Measurements from ENCODE around the gene NEU2. TPM values are rescaled to one million over a fixed set of nuclear protein-coding genes. Genes with fewer than 3 reads are reported as not detected.

NEU2 gene
- total RNA-seq, 5 donors from 2014 or later (not counting 1 experiment from before 2014, with no cell fraction given): not detected

DNA sequence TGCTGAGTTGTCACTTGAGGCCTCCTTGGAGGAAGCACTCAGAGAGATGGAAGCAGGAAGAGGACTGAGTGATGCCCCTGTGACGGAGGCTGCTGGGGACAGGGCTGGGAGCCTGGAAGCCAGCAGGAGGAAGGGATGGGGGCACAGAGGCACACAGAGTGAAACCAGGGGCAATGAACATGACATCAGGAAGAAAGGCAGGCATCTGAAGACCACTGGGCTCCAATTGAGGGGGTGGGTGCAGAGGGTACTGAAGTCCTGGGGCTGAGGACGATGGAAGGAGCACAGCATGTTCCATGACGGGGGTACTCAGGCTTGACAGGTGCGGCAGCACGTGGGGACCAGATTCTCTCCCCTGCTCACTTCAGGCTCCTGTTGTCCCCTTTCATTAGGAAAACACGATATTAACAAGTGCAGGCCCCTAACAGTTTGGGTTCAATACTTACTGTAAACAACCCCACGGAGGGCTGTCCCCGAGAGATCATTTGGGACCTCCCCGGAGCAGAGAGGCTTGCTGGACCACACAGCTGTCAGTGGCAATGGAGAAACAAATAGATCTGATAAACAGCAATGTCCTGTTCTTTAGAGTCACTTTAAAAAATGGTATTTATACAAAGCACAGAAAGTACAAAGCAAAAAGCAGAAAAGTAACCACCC, 36.4 kb downstream of the NEU2 start:
- DNase-seq (no peak), ATAC-seq (replicated peaks in 1 of 4) (no peak)
- no peaks in the 10 kb centered on the region for H3K27me3 ChIP-seq (replicated peaks in 1 of 2; ENCODE audit: control insufficient read depth in 2 of 2, extremely low read depth in 1 of 2, insufficient read depth in 2 of 2, low read length in 1 of 2)
- H3K27ac Mint-ChIP-seq: peak overlapping the region; percentile 81 to 82
- 100% methylated on average over 2 of the region's 9 CpGs for WGBS (ENCODE audit: insufficient coverage)
- peak overlapping the region; percentile 1 for H3K27ac ChIP-seq (ENCODE audit: low read length)
- peaks cover 10 to 67% of the 10 kb centered on the region in 2 experiments for H3K4me1 ChIP-seq (ENCODE audit: control insufficient read depth in 1 of 2, extremely low read depth in 1 of 2, insufficient read depth in 2 of 2, low read length in 2 of 2)
- no peak overlapping the region for H3K4me3 ChIP-seq (ENCODE audit: control insufficient read depth in 1 of 2, extremely low read depth in 1 of 2, low read length in 1 of 2)
- H3K27me3 Mint-ChIP-seq: no peaks in the 10 kb centered on the region
- peaks cover 11 to 47% of the 10 kb centered on the region in 2 donors for H3K36me3 ChIP-seq (ENCODE audit: control insufficient read depth in 2 of 2, extremely low read depth in 1 of 2, insufficient read depth in 1 of 2, low read length in 1 of 2)
- no peaks in the 10 kb centered on the region for H3K9me3 ChIP-seq
- ChIA-PET CTCF (no interaction called here), POLR2A (no interaction called here)
- peaks cover 34% of the 10 kb centered on the region for H3K36me3 Mint-ChIP-seq
- H3K4me3 Mint-ChIP-seq: peak overlapping the region in 2 of 3 donors; percentile 21 to 49
- peaks cover 70 to 77% (median 77%) of the 10 kb centered on the region in 3 donors for H3K4me1 Mint-ChIP-seq
- H3K9me3 Mint-ChIP-seq: peaks cover 3 to 5% (median 4%) of the 10 kb centered on the region in 3 donors

DNA sequence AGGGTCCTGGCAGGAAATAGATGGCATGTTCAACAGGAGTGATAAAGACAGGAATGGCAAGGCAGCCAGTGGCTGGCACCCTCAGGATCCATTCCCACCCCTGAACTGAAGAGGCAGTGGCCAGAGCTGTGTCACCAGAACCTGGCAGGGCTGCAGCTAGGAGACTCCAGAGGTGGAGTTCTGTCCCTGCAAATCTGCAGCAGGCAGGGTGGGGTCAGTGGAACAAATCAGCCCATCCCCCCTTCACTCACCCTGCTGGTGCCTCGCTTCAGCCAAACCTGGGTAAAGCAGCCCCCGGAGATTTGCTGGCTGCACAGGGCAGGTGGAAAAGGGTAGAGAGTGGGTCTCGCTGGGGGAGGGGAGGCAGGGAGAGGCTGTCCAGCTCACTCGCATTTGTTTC, 40.4 kb downstream of the NEU2 start:
- peaks cover 11 to 34% of the 10 kb centered on the region in 2 donors for H3K36me3 ChIP-seq (ENCODE audit: control insufficient read depth in 2 of 2, extremely low read depth in 1 of 2, insufficient read depth in 1 of 2, low read length in 1 of 2)
- H3K4me1 Mint-ChIP-seq: peaks cover 32 to 44% (median 43%) of the 10 kb centered on the region in 3 donors

DNA sequence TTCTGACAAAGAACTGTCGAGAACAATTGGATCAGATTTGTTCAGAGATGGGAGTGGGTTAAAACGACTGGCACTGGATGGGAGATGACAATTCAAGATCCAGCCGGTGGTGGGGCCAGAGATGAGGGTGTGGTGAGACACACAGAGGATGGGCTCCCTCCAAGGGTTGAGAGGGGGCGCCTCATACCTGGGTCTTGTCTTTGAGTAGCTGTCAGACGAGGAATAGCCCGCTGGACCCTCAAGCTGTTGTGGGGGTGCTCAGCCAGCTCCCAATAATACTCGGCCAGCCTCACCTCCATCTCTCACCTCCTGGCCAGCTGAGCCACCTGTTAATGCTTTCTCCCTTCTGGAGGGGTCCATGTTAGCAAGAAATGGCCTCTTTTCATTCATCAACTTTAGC, 41.6 kb downstream of the NEU2 start:
- ChIA-PET CTCF (interaction anchor here in 1 of 2 donors (0.7 kb wide), 1 partner anchor 14 kb away, joined by 4 read pairs; the partner anchor contains the start of gene INPP5D), POLR2A (interaction anchor here in 1 of 2 donors (0.6 kb wide), 1 partner anchor 215 kb away, joined by 8 read pairs; no protein-coding TSS in a partner anchor)
- 82% methylated on average over 3 of the region's 7 CpGs for WGBS (ENCODE audit: insufficient coverage)
- no peak for DNase-seq
- Histone ChIP-seq H3K4me3 (ENCODE audit: control insufficient read depth in 1 of 2, extremely low read depth in 1 of 2, low read length in 1 of 2) (no peak overlapping the region), H3K4me1 (ENCODE audit: control insufficient read depth in 1 of 2, extremely low read depth in 1 of 2, insufficient read depth in 2 of 2, low read length in 2 of 2) (peaks cover 44 to 68% of the 10 kb centered on the region in 2 experiments), H3K27me3 (replicated peaks in 1 of 2; ENCODE audit: control insufficient read depth in 2 of 2, extremely low read depth in 1 of 2, insufficient read depth in 2 of 2, low read length in 1 of 2) (no peaks in the 10 kb centered on the region), H3K9me3 (no peaks in the 10 kb centered on the region), H3K36me3 (ENCODE audit: control insufficient read depth in 2 of 2, extremely low read depth in 1 of 2, insufficient read depth in 1 of 2, low read length in 1 of 2) (peaks cover 14 to 32% of the 10 kb centered on the region in 2 donors), H3K27ac (ENCODE audit: low read length) (peak overlapping the region; percentile 64)
- Mint-ChIP-seq H3K36me3 (peaks cover 24% of the 10 kb centered on the region), H3K27ac (no peak overlapping the region), H3K9me3 (peaks cover 3 to 5% (median 4%) of the 10 kb centered on the region in 3 donors), H3K4me1 (peaks cover 25 to 48% (median 43%) of the 10 kb centered on the region in 3 donors), H3K4me3 (no peak overlapping the region), H3K27me3 (no peaks in the 10 kb centered on the region)
- ATAC-seq (replicated peaks in 1 of 4): no peak

More for the DNA sequence above, 40.4 kb downstream of the NEU2 start:
- DNase-seq: no peak
- H3K9me3 Mint-ChIP-seq: peaks cover 3 to 5% (median 4%) of the 10 kb centered on the region in 3 donors
- H3K4me3 Mint-ChIP-seq: no peak overlapping the region
- no peak overlapping the region for H3K27ac Mint-ChIP-seq
- H3K27ac ChIP-seq (ENCODE audit: low read length): peak overlapping the region; percentile 5
- POLR2A ChIA-PET: interaction anchor here in 1 of 2 donors (0.6 kb wide), 1 partner anchor 8 kb away, joined by 4 read pairs; no protein-coding TSS in a partner anchor
- H3K36me3 Mint-ChIP-seq: peaks cover 22% of the 10 kb centered on the region
- H3K4me3 ChIP-seq (ENCODE audit: control insufficient read depth in 1 of 2, extremely low read depth in 1 of 2, low read length in 1 of 2): no peak overlapping the region
- no CpG with 5 or more reads among the region's 4 CpGs for WGBS (ENCODE audit: insufficient coverage)
- no peaks in the 10 kb centered on the region for H3K27me3 Mint-ChIP-seq
- H3K9me3 ChIP-seq: no peaks in the 10 kb centered on the region
- H3K4me1 ChIP-seq (ENCODE audit: control insufficient read depth in 1 of 2, extremely low read depth in 1 of 2, insufficient read depth in 2 of 2, low read length in 2 of 2): peaks cover 35 to 68% of the 10 kb centered on the region in 2 experiments
- no peak for ATAC-seq (replicated peaks in 1 of 4)
- CTCF ChIA-PET: no interaction called here
- no peaks in the 10 kb centered on the region for H3K27me3 ChIP-seq (replicated peaks in 1 of 2; ENCODE audit: control insufficient read depth in 2 of 2, extremely low read depth in 1 of 2, insufficient read depth in 2 of 2, low read length in 1 of 2)

DNA sequence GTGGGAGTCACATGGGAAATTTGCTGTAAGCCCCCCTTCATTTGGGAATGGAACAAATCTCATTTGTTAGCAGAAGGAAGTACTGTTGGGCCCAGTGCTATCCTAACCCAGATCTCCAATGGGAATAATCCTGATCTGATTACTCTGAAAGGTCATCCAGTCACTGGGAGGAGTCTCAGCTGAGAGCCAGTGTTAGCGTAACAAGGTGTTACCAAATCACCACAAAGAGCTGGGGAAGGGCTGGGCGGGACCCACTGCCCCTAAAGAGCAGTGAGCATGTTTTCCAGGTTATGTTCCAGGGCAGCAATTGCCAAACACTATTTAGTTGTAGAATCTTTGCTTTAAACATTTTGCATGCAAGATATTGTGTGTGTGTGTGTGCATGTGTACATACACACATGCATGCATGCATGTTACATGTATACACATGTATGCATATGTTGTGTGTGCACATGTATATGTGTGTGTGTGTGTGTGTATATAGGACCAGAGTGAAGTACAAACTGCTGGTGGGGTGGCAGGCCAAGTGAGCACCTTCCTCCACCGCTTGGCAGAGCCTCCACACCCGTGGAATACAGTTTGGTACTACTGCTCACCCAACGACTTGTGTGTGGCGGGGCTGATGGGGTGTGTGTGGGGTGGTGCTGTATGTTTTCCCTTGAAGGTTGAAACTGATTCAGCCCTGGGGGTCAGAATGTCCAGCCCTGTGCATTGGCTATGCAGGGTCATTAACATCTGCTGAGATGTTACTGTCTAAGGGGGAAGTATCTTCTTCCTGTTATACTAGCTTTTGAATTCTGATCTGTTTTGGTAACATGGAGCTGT, 42.9 kb downstream of the NEU2 start:
- Histone ChIP-seq H3K4me1 (ENCODE audit: control insufficient read depth in 1 of 2, extremely low read depth in 1 of 2, insufficient read depth in 2 of 2, low read length in 2 of 2) (peaks cover 54 to 77% of the 10 kb centered on the region in 2 experiments), H3K9me3 (no peaks in the 10 kb centered on the region), H3K36me3 (ENCODE audit: control insufficient read depth in 2 of 2, extremely low read depth in 1 of 2, insufficient read depth in 1 of 2, low read length in 1 of 2) (peaks cover 14 to 35% of the 10 kb centered on the region in 2 donors), H3K27ac (ENCODE audit: low read length) (peak overlapping the region; percentile 64), H3K27me3 (replicated peaks in 1 of 2; ENCODE audit: control insufficient read depth in 2 of 2, extremely low read depth in 1 of 2, insufficient read depth in 2 of 2, low read length in 1 of 2) (no peaks in the 10 kb centered on the region), H3K4me3 (ENCODE audit: control insufficient read depth in 1 of 2, extremely low read depth in 1 of 2, low read length in 1 of 2) (peak overlapping the region; percentile 0 to 17)
- no peak overlapping the region for H3K27ac Mint-ChIP-seq
- ATAC-seq (replicated peaks in 1 of 4): peak; percentile 28 to 59 (median 51)
- no peak overlapping the region for H3K4me3 Mint-ChIP-seq
- POLR2A ChIA-PET: interaction anchor here (0.6 to 0.8 kb wide), 2 partner anchors 9 to 38 kb away, joined by 4 read pairs; no protein-coding TSS in a partner anchor
- CTCF ChIA-PET: interaction anchor here in 1 of 2 donors (0.8 to 1.2 kb wide), 6 partner anchors 9 to 26 kb away, joined by 3 to 5 read pairs (median 4); no protein-coding TSS in a partner anchor
- 31% methylated on average over 4 of the region's 6 CpGs for WGBS (ENCODE audit: insufficient coverage)
- no peaks in the 10 kb centered on the region for H3K27me3 Mint-ChIP-seq
- DNase-seq: peak in 3 of 35 experiments; percentile 15 to 40 (median 18)
- H3K36me3 Mint-ChIP-seq: peaks cover 32% of the 10 kb centered on the region
- H3K9me3 Mint-ChIP-seq: peaks cover 3 to 5% (median 4%) of the 10 kb centered on the region in 3 donors
- H3K4me1 Mint-ChIP-seq: peaks cover 27 to 47% (median 43%) of the 10 kb centered on the region in 3 donors

DNA sequence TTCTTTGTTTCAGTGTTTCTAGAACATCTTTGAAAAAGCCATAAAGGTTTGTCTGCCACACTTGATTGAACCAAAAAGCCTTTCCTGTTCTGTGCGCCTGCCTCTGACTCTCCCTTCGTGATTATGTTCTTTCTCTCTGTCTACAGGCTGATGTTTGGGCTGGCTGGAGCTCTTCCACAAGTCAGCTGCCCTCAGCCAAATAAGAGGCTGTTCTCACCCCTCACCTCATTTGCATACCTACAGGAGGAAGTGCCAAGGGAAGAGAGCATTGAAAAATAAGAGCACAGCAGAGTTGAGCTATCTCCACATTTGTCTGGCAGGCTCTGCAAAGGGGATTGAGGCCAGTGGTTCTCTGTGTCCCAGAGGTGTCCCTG, 43.5 kb downstream of the NEU2 start:
- ChIA-PET CTCF (interaction anchor here in 1 of 2 donors (0.8 to 1.2 kb wide), 6 partner anchors 9 to 25 kb away, joined by 3 to 5 read pairs (median 4); no protein-coding TSS in a partner anchor), POLR2A (interaction anchor here (0.6 to 0.8 kb wide), 2 partner anchors 8 to 37 kb away, joined by 4 read pairs; no protein-coding TSS in a partner anchor)
- H3K4me3 Mint-ChIP-seq: no peak overlapping the region
- Histone ChIP-seq H3K4me1 (ENCODE audit: control insufficient read depth in 1 of 2, extremely low read depth in 1 of 2, insufficient read depth in 2 of 2, low read length in 2 of 2) (peaks cover 60 to 77% of the 10 kb centered on the region in 2 experiments), H3K4me3 (ENCODE audit: control insufficient read depth in 1 of 2, extremely low read depth in 1 of 2, low read length in 1 of 2) (peak overlapping the region; percentile 15 to 32), H3K36me3 (ENCODE audit: control insufficient read depth in 2 of 2, extremely low read depth in 1 of 2, insufficient read depth in 1 of 2, low read length in 1 of 2) (peaks cover 14 to 38% of the 10 kb centered on the region in 2 donors), H3K27ac (ENCODE audit: low read length) (peak overlapping the region; percentile 64), H3K27me3 (replicated peaks in 1 of 2; ENCODE audit: control insufficient read depth in 2 of 2, extremely low read depth in 1 of 2, insufficient read depth in 2 of 2, low read length in 1 of 2) (no peaks in the 10 kb centered on the region), H3K9me3 (no peaks in the 10 kb centered on the region)
- H3K27me3 Mint-ChIP-seq: no peaks in the 10 kb centered on the region
- ATAC-seq (replicated peaks in 1 of 4): peak; percentile 69 to 86 (median 74)
- H3K27ac Mint-ChIP-seq: no peak overlapping the region
- 0% methylated on average over 2 of the region's 2 CpGs for WGBS (ENCODE audit: insufficient coverage)
- H3K4me1 Mint-ChIP-seq: peaks cover 31 to 47% (median 43%) of the 10 kb centered on the region in 3 donors
- H3K36me3 Mint-ChIP-seq: peaks cover 29% of the 10 kb centered on the region
- DNase-seq: peak in 13 of 35 experiments; percentile 34 to 74 (median 46)
- H3K9me3 Mint-ChIP-seq: peaks cover 3 to 5% (median 4%) of the 10 kb centered on the region in 3 donors
